Osteocyte (in vitro differentiated cells): ENCODE results near the gene C5orf34. TPM values are rescaled to one million over a fixed set of nuclear protein-coding genes. Genes with fewer than 3 reads are reported as not detected.

Source experiments
- DNase-seq: peaks from one replicate; pipeline ENCODE4 v3.0.0; 2021; ENCODE audit warnings: mixed read lengths; ENCODE audit not compliant: unreplicated experiment; ENCODE audit errors: extremely low spot score
- H3K27ac Mint-ChIP-seq: one replicate; pipeline ENCODE4 v1.8.0; 2021; ENCODE audit warnings: mild to moderate bottlenecking, mixed read lengths; ENCODE audit not compliant: unreplicated experiment
- H3K27me3 Mint-ChIP-seq: one replicate; pipeline ENCODE4 v1.8.0; 2021; ENCODE audit warnings: mixed read lengths; ENCODE audit not compliant: unreplicated experiment
- H3K36me3 Mint-ChIP-seq: one replicate; pipeline ENCODE4 v1.8.0; 2021; ENCODE audit warnings: mixed read lengths; ENCODE audit not compliant: unreplicated experiment
- H3K4me1 Mint-ChIP-seq: one replicate; pipeline ENCODE4 v1.8.0; 2021; ENCODE audit warnings: mixed read lengths; ENCODE audit not compliant: unreplicated experiment
- H3K4me3 Mint-ChIP-seq: one replicate; pipeline ENCODE4 v1.8.0; 2021; ENCODE audit warnings: mild to moderate bottlenecking, moderate library complexity, mixed read lengths; ENCODE audit not compliant: unreplicated experiment
- H3K9me3 Mint-ChIP-seq: one replicate; pipeline ENCODE4 v1.8.0; 2021; ENCODE audit warnings: mixed read lengths; ENCODE audit not compliant: unreplicated experiment
- CTCF ChIP-seq: fragments of 200-600 bp; sonication (generic); IDR thresholded peaks from 2 replicates; pipeline ENCODE4 v1.5.0; 2021; ENCODE audit warnings: antibody characterized with exemption, mild to moderate bottlenecking, moderate library complexity
- total RNA-seq: library from RNA; stranded (reverse); gene quantifications from 2 replicates; pipeline ENCODE4 v1.2.1, GENCODE V29; 2021

The C5orf34 gene
- total RNA-seq, 1 donor from 2014 or later, result 1.7 TPM

- no peak for TF ChIP-seq CTCF
- Mint-ChIP-seq H3K27me3 (no peaks in the 10 kb centered on the region), H3K27ac (no peak overlapping the region), H3K4me3 (no peak overlapping the region), H3K9me3 (no peaks in the 10 kb centered on the region), H3K4me1 (no peaks in the 10 kb centered on the region), H3K36me3 (peaks cover 52% of the 10 kb centered on the region)
- DNase-seq, result no peak
Measured at GRCh38 chr5:43536972-43537371, 22.0 kb upstream of the C5orf34 start.

- no peak for DNase-seq
- no peaks in the 10 kb centered on the region for H3K4me1 Mint-ChIP-seq
- H3K4me3 Mint-ChIP-seq, result no peak overlapping the region
- no peaks in the 10 kb centered on the region for H3K9me3 Mint-ChIP-seq
- TF ChIP-seq CTCF, result no peak
- H3K36me3 Mint-ChIP-seq, result peaks cover 63% of the 10 kb centered on the region
- no peaks in the 10 kb centered on the region for H3K27me3 Mint-ChIP-seq
- no peak overlapping the region for H3K27ac Mint-ChIP-seq
Measured at GRCh38 chr5:43533646-43534045, 18.7 kb upstream of the C5orf34 start.

- no peak overlapping the region for H3K27ac Mint-ChIP-seq
- DNase-seq, result no peak
- H3K4me1 Mint-ChIP-seq, result no peaks in the 10 kb centered on the region
- no peak overlapping the region for H3K4me3 Mint-ChIP-seq
- H3K27me3 Mint-ChIP-seq, result no peaks in the 10 kb centered on the region
- no peaks in the 10 kb centered on the region for H3K9me3 Mint-ChIP-seq
- H3K36me3 Mint-ChIP-seq, result peaks cover 63% of the 10 kb centered on the region
- no peak for TF ChIP-seq CTCF
Measured at GRCh38 chr5:43530648-43531047, 15.7 kb upstream of the C5orf34 start.

- H3K27ac Mint-ChIP-seq, result no peak overlapping the region
Measured at GRCh38 chr5:43523662-43524072, 8.7 kb upstream of the C5orf34 start.

GRCh38 chr5:43520615-43521014, 5.7 kb upstream of the C5orf34 start:
- Mint-ChIP-seq H3K4me3 (no peak overlapping the region), H3K27me3 (no peaks in the 10 kb centered on the region), H3K27ac (no peak overlapping the region), H3K36me3 (peaks cover 23% of the 10 kb centered on the region), H3K9me3 (no peaks in the 10 kb centered on the region), H3K4me1 (peaks cover 3% of the 10 kb centered on the region)
- DNase-seq, result no peak
- no peak for TF ChIP-seq CTCF

More at GRCh38 chr5:43523662-43524072, 8.7 kb upstream of the C5orf34 start:
- H3K4me1 Mint-ChIP-seq, result no peaks in the 10 kb centered on the region
- H3K4me3 Mint-ChIP-seq, result no peak overlapping the region
- H3K9me3 Mint-ChIP-seq, result no peaks in the 10 kb centered on the region
- no peak for TF ChIP-seq CTCF
- H3K36me3 Mint-ChIP-seq, result peaks cover 39% of the 10 kb centered on the region
- DNase-seq, result no peak
- H3K27me3 Mint-ChIP-seq, result no peaks in the 10 kb centered on the region
